Measurements from ENCODE around the gene EVI5L.

- TF ChIP-seq PATZ1 (CRISPR knock-in tag; IDR thresholded peaks at IDR 0.05; ENCODE audit: borderline replicate concordance), result no peak
- no peak for TF ChIP-seq ISL1 (CRISPR knock-in tag; IDR thresholded peaks at IDR 0.05)
- TF ChIP-seq ARNTL (CRISPR knock-in tag; IDR thresholded peaks at IDR 0.05; ENCODE audit: borderline replicate concordance, low read depth), result no peak
- TF ChIP-seq RARB (CRISPR knock-in tag; IDR thresholded peaks at IDR 0.05), result no peak
- no peak for TF ChIP-seq ZNF70 (CRISPR knock-in tag; IDR thresholded peaks at IDR 0.05)
- TF ChIP-seq TCF4 (CRISPR knock-in tag; IDR thresholded peaks at IDR 0.05; ENCODE audit: borderline replicate concordance), result no peak
Observed at GRCh38 chr19:7873304-7874075, 43.5 kb downstream of the EVI5L start.
